Measurements from ENCODE around the gene IBTK.
"Not testable (repeated sequence)": the region's sequence is repeated elsewhere in the genome, so short reads cannot be mapped to it uniquely, and the experiment has no call there.

The IBTK gene

DNA sequence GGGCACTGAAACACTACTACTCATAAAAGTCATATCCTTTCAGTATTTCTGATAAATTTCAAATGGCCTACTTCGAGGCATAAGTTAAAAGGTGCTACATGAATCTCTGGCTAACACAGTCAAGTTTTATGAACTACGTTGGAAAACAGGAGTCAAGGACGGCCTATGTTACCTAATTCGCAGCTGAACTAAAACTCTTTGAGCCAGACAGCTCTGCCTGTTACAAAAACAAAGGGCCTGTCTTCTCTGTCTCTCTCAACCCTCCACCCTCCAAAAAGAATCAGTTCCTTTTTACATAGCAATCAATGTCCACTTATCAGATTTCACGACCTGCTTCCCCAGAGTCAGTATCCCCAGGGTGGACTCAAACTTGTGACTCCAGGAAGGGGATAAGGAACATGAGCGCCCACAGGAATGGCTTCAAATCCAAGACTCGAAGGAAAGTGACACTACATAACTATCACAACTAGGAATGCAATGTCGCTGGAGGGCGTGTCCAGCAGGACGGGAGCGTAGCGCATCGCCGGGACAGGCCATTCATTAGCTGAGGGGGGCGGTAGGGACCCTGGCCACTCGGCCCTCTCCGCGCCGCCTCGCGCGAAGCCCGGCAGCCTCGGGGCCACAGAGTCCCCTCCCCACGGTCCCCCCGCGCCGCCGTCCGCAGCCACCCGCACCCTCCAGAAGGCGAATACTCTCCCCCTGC lies 591 bp downstream of the IBTK start:
- no peak for DNase-seq

GRCh38 chr6:82246370-82246769 lies 1.2 kb downstream of the IBTK start:
- no peak for DNase-seq

- no peak for DNase-seq
These were observed 2.2 kb downstream of the IBTK start for GRCh38 chr6:82245376-82245775.

GRCh38 chr6:82243884-82244283 lies 3.7 kb downstream of the IBTK start:
- DNase-seq = no peak

GRCh38 chr6:82240186-82240585 lies 7.4 kb downstream of the IBTK start:
- DNase-seq = no peak

DNA sequence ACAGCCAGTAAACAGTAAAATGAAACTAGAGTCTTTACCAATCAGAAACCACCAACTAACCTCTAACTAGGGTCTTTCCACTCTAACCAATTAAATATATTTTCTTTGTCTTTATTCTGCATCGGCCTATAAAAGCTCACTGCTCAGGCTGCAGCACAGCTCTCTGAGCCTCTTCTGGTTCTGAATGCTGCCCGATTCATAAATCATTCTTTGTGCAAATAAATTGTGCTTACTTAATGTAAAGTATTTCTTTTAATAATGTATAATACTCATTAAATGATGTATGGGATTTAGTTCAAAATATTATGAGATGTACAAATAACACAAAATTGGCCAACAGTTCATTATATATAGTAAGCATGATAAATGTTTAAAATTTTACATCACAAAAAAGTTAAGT lies 7.9 kb downstream of the IBTK start:
- DNase-seq = no peak

GRCh38 chr6:82237013-82237412 lies 10.5 kb downstream of the IBTK start:
- no peak for DNase-seq

GRCh38 chr6:82227770-82228169 lies 19.8 kb downstream of the IBTK start:
- DNase-seq = no peak

- DNase-seq = no peak
These were observed 27.4 kb downstream of the IBTK start for GRCh38 chr6:82220167-82220566.

DNA sequence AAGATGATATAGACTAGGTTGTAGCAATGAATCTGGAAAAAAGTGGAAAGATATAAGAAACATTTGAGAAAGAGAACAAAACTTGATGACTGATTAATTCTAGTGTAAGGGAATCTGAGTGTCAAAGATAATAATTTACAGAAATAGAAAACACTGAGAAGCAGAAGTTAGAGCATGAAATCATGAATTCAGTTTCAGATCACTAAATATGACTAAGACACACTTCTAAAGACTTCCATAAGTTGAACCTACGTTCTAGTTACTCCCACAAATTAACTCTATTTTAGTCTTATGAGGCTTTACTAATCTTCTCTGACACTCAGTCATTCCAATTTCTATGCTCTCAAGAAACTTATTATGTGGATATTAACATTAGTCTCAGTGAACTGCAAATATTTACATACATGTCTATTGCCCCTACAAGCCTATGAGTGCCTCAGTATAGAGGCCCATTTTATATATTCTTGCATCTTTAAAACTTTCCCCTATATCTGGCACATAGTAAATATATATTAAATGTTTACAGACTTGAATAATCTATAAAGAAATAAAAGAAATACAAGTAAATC lies 30.4 kb downstream of the IBTK start:
- no peak for DNase-seq

GRCh38 chr6:82216549-82216948 lies 31.0 kb downstream of the IBTK start:
- DNase-seq = no peak

GRCh38 chr6:82211326-82211725 lies 36.2 kb downstream of the IBTK start:
- DNase-seq = no peak

- no peak for DNase-seq
These were observed 38.6 kb downstream of the IBTK start for GRCh38 chr6:82208913-82209312.

GRCh38 chr6:82205930-82206392 lies 41.6 kb downstream of the IBTK start:
- DNase-seq = no peak

GRCh38 chr6:82204020-82204419 lies 43.5 kb downstream of the IBTK start:
- DNase-seq = no peak

GRCh38 chr6:82197784-82198183 lies 49.8 kb downstream of the IBTK start:
- no peak for DNase-seq

DNA sequence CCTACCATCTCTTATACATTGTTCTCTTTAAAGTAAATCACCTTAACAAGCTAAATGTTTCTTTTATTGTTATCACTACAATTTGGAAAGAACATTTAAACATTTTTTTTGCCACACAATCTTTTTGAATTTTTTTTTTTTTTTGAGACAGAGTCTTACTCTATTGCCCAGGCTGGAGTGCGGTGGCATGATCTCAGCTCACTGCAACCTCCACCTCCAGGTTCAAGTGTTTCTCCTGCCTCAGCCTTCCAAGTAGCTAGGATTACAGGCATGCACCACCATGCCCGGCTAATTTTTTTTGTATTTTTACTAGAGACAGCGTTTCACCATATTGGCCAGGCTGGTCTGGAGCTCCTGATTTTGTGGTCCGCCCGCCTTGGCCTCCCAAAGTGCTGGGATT lies 50.3 kb downstream of the IBTK start:
- DNase-seq = not testable (repeated sequence)

DNA sequence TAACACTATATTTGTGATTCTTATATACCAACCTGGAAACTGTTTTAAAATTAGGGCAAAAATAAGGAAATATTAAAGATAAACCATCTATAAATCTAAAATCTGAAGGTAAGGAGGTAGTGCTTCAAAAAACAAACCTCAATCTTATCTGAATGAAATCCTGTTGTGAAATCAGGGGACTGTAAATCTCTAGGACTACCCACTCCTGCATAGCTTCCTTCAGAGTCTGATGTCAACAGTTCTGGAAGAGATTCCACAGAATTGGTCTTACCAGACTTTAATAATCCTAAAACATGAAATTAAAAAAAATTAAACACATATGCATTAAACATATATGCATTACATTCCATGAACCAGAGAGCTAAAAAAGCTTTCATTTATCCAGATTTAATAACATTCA lies 51.4 kb downstream of the IBTK start:
- DNase-seq = no peak

- no peak for DNase-seq
These were observed 51.9 kb downstream of the IBTK start for GRCh38 chr6:82195619-82196018.

- DNase-seq = no peak
These were observed 61.5 kb downstream of the IBTK start for GRCh38 chr6:82185948-82186535.

DNA sequence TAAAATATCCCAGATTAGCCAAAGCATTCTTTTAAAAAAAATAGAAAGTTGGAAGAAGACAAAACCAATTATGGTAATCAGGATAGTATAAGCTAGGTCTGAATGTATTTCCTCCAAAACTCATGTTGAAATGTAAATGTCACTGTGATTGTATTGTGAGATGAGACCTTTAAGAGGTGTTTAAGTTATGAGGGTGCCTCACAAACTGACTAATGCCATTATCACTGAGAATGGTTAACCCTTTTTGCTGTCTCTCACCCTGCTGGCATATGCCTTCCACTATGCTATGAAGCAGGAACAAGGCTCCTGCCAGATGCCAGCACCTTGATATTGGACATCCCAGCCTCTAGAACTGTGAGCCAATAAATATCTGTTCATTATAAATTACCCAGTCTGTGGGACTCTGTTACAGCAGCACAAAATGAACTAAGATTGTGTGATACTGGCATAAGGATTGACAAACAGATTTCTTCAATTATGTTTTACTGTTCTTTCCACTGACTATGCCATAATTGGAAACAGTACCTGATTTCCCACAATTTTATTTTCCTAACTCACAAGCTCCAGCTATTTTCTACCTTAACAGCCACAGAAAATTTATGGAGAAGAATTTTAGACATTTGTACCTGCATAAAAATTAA lies 63.8 kb downstream of the IBTK start:
- no peak for DNase-seq

GRCh38 chr6:82182756-82183155 lies 64.8 kb downstream of the IBTK start:
- no peak for DNase-seq

DNA sequence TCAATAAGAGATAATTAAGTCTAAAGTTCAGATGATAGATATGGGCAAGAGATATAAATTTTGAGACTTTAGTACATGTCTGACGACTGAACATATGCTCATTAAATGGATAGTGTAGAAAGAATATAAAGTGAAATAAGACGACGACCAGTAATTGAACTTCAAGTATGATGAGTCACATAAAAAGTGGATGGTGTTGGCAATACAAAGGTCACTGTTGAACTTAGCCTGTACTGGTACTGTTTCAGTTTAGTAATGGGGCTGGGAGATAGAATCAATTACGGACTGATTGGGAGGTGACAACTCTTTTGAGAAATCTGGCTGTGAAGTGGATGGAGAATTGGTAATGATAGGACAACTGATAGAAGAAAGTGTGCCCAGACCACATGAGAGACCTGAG lies 68.1 kb downstream of the IBTK start:
- no peak for DNase-seq

- DNase-seq = no peak
These were observed 68.8 kb downstream of the IBTK start for GRCh38 chr6:82178759-82179112.

Measured in NCI-H748 treated with DMSO at 0.1 percent for 48 hours (cell line).